HepG2 (cell line): ENCODE data around the gene MASP1. TPM values are rescaled to one million over a fixed set of nuclear protein-coding genes. Genes with fewer than 3 reads are reported as not detected.

Experiments used
- ATAC-seq: fragments of 200-7000 bp; cut with Tn5 transposase; 3 replicates; pipeline ENCODE4 v1.9.1; 2020; ENCODE audit warnings: mild to moderate bottlenecking, moderate library complexity
- BruUV-seq: library from RNA; stranded (reverse); fragments of 400-500 nt; replicated peaks from 2 replicates; lab custom pipeline; 2021; lab: Mats Ljungman, UMichigan
- CTCF ChIA-PET: fragments of 300-600 bp; formaldehyde crosslinking; extraction: SDS; loops from one replicate; lab custom pipeline; 2021; ENCODE audit warnings: low total read pairs, inconsistent platforms, low intra/inter-chr PET ratio; lab: Yijun Ruan, JAX
- POLR2A ChIA-PET: fragments of 350-600 bp; sonication (Branson Sonifier 250); formaldehyde crosslinking; loops from one replicate; lab custom pipeline; 2020; ENCODE audit warnings: antibody characterized with exemption, inconsistent platforms; lab: Yijun Ruan, JAX
- DNase-seq: peaks from one replicate; pipeline ENCODE4 v3.0.0-alpha.2; 2015; ENCODE audit warnings: low spot score
- FAIRE-seq: peaks from 3 replicates; lab custom pipeline; 2011; peaks lifted over from hg19 to GRCh38; lab: Jason Lieb, UNC
- H2AFZ ChIP-seq: one replicate; pipeline ENCODE4 v1.6.1; 2011; ENCODE audit warnings: low read length, inconsistent platforms
- H3K27ac ChIP-seq: fragments of 300-600 bp; 3 replicates; pipeline ENCODE4 v1.8.0; 2011; ENCODE audit warnings: mixed run types, mild to moderate bottlenecking, mixed read lengths, low read length, inconsistent platforms; ENCODE audit not compliant: insufficient read depth; ENCODE audit errors: extremely low read length
- H3K27me3 ChIP-seq, 2 experiments: fragments of 200-600 bp in 1 of 2; 2 replicates in 1 of 2; 3 replicates in 1 of 2; pipeline versions ENCODE4 v1.6.0 to v1.8.0; 2011; ENCODE audit warnings: low read length in 2 of 2, mild to moderate bottlenecking in 2 of 2, moderate library complexity in 2 of 2, inconsistent platforms in 1 of 2; ENCODE audit not compliant: insufficient read depth in 2 of 2, control insufficient read depth in 1 of 2
- H3K36me3 ChIP-seq, 2 experiments: fragments of 200-600 bp in 1 of 2; replicated peaks in 1 of 2; 2 replicates in 1 of 2; 3 replicates in 1 of 2; pipeline versions ENCODE4 v1.5.1 to v1.8.0; 2011; ENCODE audit warnings: low read length in 2 of 2, inconsistent platforms in 1 of 2; ENCODE audit not compliant: insufficient read depth in 2 of 2, control insufficient read depth in 1 of 2
- H3K4me1 ChIP-seq: 2 replicates; pipeline ENCODE4 v1.5.1; 2012; ENCODE audit warnings: low read length, inconsistent platforms; ENCODE audit not compliant: insufficient read depth
- H3K4me2 ChIP-seq: 2 replicates; pipeline ENCODE4 v1.6.0; 2011; ENCODE audit warnings: low read depth, low read length, inconsistent platforms
- H3K4me3 ChIP-seq, 3 experiments: fragments of 200-600 bp in 1 of 3; sonication (generic), shearing (Covaris generic) in 1 of 3; replicated peaks in 1 of 3; 2 replicates each; pipeline ENCODE4 v1.5.1; 2011 to 2016; ENCODE audit warnings: low read length in 3 of 3, inconsistent platforms in 2 of 3, low read depth in 2 of 3, mild to moderate bottlenecking in 2 of 3, control low read depth in 1 of 3, mixed read lengths in 1 of 3; ENCODE audit not compliant: insufficient read depth in 1 of 3
- H3K79me2 ChIP-seq: one replicate; pipeline ENCODE4 v1.6.1; 2011; ENCODE audit warnings: low read length, inconsistent platforms; ENCODE audit not compliant: insufficient read depth
- H3K9ac ChIP-seq: 2 replicates; pipeline ENCODE4 v1.6.0; 2011; ENCODE audit warnings: mild to moderate bottlenecking, low read depth, low read length, inconsistent platforms; ENCODE audit not compliant: insufficient read depth
- H3K9me3 ChIP-seq: 2 replicates; pipeline ENCODE4 v1.5.1; 2012; ENCODE audit warnings: mild to moderate bottlenecking, low read length
- H4K20me1 ChIP-seq: 2 replicates; pipeline ENCODE4 v1.6.0; 2011; ENCODE audit warnings: inconsistent platforms, mild to moderate bottlenecking, low read length, moderate library complexity; ENCODE audit not compliant: insufficient read depth
- ATM ChIP-seq: fragments of 450-650 bp; IDR thresholded peaks from 2 replicates; pipeline ENCODE4 v1.7.1; 2017; ENCODE audit warnings: mild to moderate bottlenecking, borderline replicate concordance
- CREB1 ChIP-seq, 2 experiments: fragments of 450-650 bp in 1 of 2; IDR thresholded peaks; 2 replicates each; pipeline ENCODE4 v1.6.1; 2016 to 2017; ENCODE audit warnings: control low read depth in 1 of 2, mild to moderate bottlenecking in 1 of 2, missing compliant biosample characterization in 1 of 2, missing genetic modification characterization in 1 of 2
- FOSL1 ChIP-seq: sonication (generic); formaldehyde crosslinking; IDR thresholded peaks from 2 replicates; pipeline ENCODE4 v1.9.0; 2021; ENCODE audit warnings: missing genetic modification reagents, borderline replicate concordance
- HBP1 ChIP-seq: IDR thresholded peaks from 2 replicates; pipeline ENCODE4 v1.6.1; 2016; ENCODE audit warnings: low read depth, control low read depth
- ISL2 ChIP-seq: sonication (generic); formaldehyde crosslinking; IDR thresholded peaks from 2 replicates; pipeline ENCODE4 v1.5.0; 2020; ENCODE audit warnings: missing genetic modification reagents
- MAFF ChIP-seq: IDR thresholded peaks from 2 replicates; pipeline ENCODE4 v1.6.1; 2011; ENCODE audit warnings: low read depth, low read length, improper control_type of control experiment
- MAFK ChIP-seq, 2 experiments: IDR thresholded peaks in 1 of 2; conservative IDR thresholded peaks in 1 of 2; 2 replicates each; pipeline ENCODE4 v1.6.1; 2011; ENCODE audit warnings: improper control_type of control experiment in 2 of 2, low read length in 2 of 2
- RXRA ChIP-seq: sonication (generic); formaldehyde crosslinking; IDR thresholded peaks from 2 replicates; pipeline ENCODE4 v1.5.1; 2020; ENCODE audit warnings: missing genetic modification reagents
- TCF7 ChIP-seq: sonication (generic); IDR thresholded peaks from 2 replicates; pipeline ENCODE4 v1.6.1; 2016; ENCODE audit warnings: antibody characterized with exemption, low read depth
- TERF1 ChIP-seq: sonication (generic); formaldehyde crosslinking; IDR thresholded peaks from 2 replicates; pipeline ENCODE4 v1.8.0; 2022; ENCODE audit warnings: mild to moderate bottlenecking, missing genetic modification reagents, moderate library complexity
- TRIM24 ChIP-seq: sonication (generic); formaldehyde crosslinking; IDR thresholded peaks from 2 replicates; pipeline ENCODE4 v1.8.0; 2022; ENCODE audit warnings: mild to moderate bottlenecking, missing genetic modification reagents
- ZNF570 ChIP-seq: sonication (generic); formaldehyde crosslinking; IDR thresholded peaks from 2 replicates; pipeline ENCODE4 v1.4.0; 2020; ENCODE audit warnings: mild to moderate bottlenecking, missing genetic modification reagents, borderline replicate concordance
- ZNF572 ChIP-seq: sonication (generic); formaldehyde crosslinking; IDR thresholded peaks from 2 replicates; pipeline ENCODE4 v1.5.1; 2020; ENCODE audit warnings: mild to moderate bottlenecking, missing genetic modification reagents
- ZNF713 ChIP-seq: sonication (generic); formaldehyde crosslinking; IDR thresholded peaks from 2 replicates; pipeline ENCODE4 v1.4.0; 2020; ENCODE audit warnings: mild to moderate bottlenecking, missing genetic modification reagents
- WGBS: methylation state at CpG from one replicate; pipeline ENCODE4 v1.1.6; 2017; ENCODE audit warnings: low lambda C conversion rate; 5-methylcytosine and 5-hydroxymethylcytosine counted together
- in situ Hi-C: cut with HindIII; loops from 2 replicates; pipeline ENCODE4 v1.10.0; 2017; ENCODE audit warnings: low pct_unique_long_range_greater_than_20kb; ENCODE audit not compliant: extremely low pct_ligation_motif_present
- intact Hi-C: fragments of 100-400 bp; cut with micrococcal nuclease; formaldehyde crosslinking; loops from one replicate; pipeline ENCODE4 v1.10.0; 2022; ENCODE audit not compliant: unreplicated experiment
- polyA plus RNA-seq, 8 experiments: library from polyadenylated mRNA; depleted of rRNA in 3 of 8; stranded (reverse) in 7 of 8; unstranded in 1 of 8; fragments of >200 nt; fragmentation: Illumina TruSeq in 4 of 8; extraction: Trizol in 4 of 8; gene quantifications; 2 replicates each; pipeline versions ENCODE4 v1.2.1 to v1.2.3, GENCODE V29; 2011 to 2016; ENCODE audit warnings: low read depth in 4 of 8, missing spikeins in 1 of 8, mixed read lengths in 1 of 8; ENCODE audit not compliant: insufficient read depth in 1 of 8
- total RNA-seq, 5 experiments: library from RNA; depleted of rRNA; stranded (reverse); fragments of >200 nt; fragmentation: Illumina TruSeq; extraction: Trizol; gene quantifications; 2 replicates each; pipeline ENCODE4 v1.2.3, GENCODE V29; 2016; ENCODE audit warnings: low read depth in 1 of 5

The MASP1 gene
- total and polyA plus RNA-seq, 2 of the 13 experiments (the other 11 are each of a cell fraction or from before 2014, with no cell fraction given): 10.8 to 56.0 TPM

DNA sequence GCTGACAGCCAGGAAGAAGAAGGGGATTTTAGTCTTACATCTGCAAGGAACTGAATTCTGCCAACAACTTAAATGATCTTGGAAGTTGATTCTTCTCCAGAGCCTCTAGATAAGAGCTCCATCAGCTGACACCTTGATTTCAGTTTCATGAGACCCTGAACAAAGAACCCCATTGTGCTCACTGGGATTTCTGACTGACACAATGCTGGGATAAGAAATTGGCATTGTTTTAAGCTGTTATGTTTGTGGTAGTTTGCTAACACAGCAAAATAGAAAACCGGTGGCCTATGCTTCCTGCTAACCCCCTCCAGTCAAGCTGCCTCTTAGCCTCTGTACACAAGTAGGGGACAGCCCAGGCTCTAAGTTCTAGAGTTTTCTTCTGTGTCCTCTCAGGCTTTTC is 36.2 kb downstream of the MASP1 start (continued):
- TF ChIP-seq ATM (no peak), HBP1 (CRISPR knock-in tag) (no peak), ISL2 (CRISPR knock-in tag) (no peak), ZNF570 (no peak), ZNF572 (CRISPR knock-in tag) (no peak), CREB1 (IDR thresholded peaks at IDR 0.05) (no peak), CREB1 (CRISPR knock-in tag; IDR thresholded peaks at IDR 0.05) (no peak), TRIM24 (CRISPR knock-in tag) (no peak), MAFK (conservative IDR thresholded peaks at IDR 0.05 in 1 of 2, IDR thresholded peaks at IDR 0.05 in 1 of 2; ENCODE audit: low read length in 2 of 2) (0 out of 4 replicates have a peak, but pooled peaks of 1 of the 2 experiments have one; percentile 39), FOSL1 (CRISPR knock-in tag) (no peak), MAFF (peak; percentile 17; the same call in 1 of the 2 replicates), ZNF713 (CRISPR knock-in tag) (no peak)

GRCh38 chr3:187252311-187252710 is 39.2 kb downstream of the MASP1 start:
- H3K36me3 ChIP-seq: no peaks in the 10 kb centered on the region
- FAIRE-seq: no peak
- H3K27ac ChIP-seq: no peak overlapping the region
- no peaks in the 10 kb centered on the region for H3K79me2 ChIP-seq
- H3K9ac ChIP-seq: no peak overlapping the region
- H3K4me1 ChIP-seq: no peaks in the 10 kb centered on the region
- no peaks in the 10 kb centered on the region for H4K20me1 ChIP-seq
- no peak overlapping the region for H3K4me3 ChIP-seq
- ChIA-PET POLR2A (no interaction called here), CTCF (no interaction called here)
- H2AFZ ChIP-seq: no peak overlapping the region
- H3K4me2 ChIP-seq: no peak overlapping the region
- DNase-seq: no peak
- WGBS: 74% methylated on average over 4 of the region's 4 CpGs
- TF ChIP-seq ZNF572 (CRISPR knock-in tag) (no peak), TERF1 (CRISPR knock-in tag) (no peak), RXRA (CRISPR knock-in tag) (no peak), TCF7 (no peak)
- no peak for ATAC-seq
- intact Hi-C loops (no loop called here), in situ Hi-C loops (no loop called here)
- H3K27me3 ChIP-seq: no peaks in the 10 kb centered on the region
- H3K9me3 ChIP-seq: no peaks in the 10 kb centered on the region
- no TSS peak for BruUV-seq
